Brain microvascular endothelial cell (primary cell): ENCODE results near the gene SCRG1.
A peak's percentile ranks its signal among the peaks of the same experiment; 100 is the strongest.

ENCODE experiments used
- DNase-seq: peaks from one replicate; pipeline ENCODE4 v3.0.0-alpha.2; 2020
- H3K27ac ChIP-seq: fragments of 250-450 bp; sonication (Bioruptor Pico); 2 replicates; pipeline ENCODE4 v1.5.1; 2020; ENCODE audit warnings: mild to moderate bottlenecking, moderate library complexity
- H3K27me3 ChIP-seq: fragments of 250-450 bp; sonication (Bioruptor Pico); replicated peaks from 2 replicates; pipeline ENCODE4 v1.5.1; 2020; ENCODE audit warnings: mild to moderate bottlenecking
- H3K36me3 ChIP-seq: fragments of 250-450 bp; sonication (Bioruptor Pico); replicated peaks from 2 replicates; pipeline ENCODE4 v1.5.1; 2020; ENCODE audit warnings: mild to moderate bottlenecking
- H3K4me3 ChIP-seq: 2 replicates; pipeline ENCODE4 v1.5.1; 2011; ENCODE audit warnings: low read depth, mild to moderate bottlenecking, control low read depth, low read length, moderate library complexity
- CTCF ChIP-seq: IDR thresholded peaks from 2 replicates; pipeline ENCODE4 v1.5.1; 2011; ENCODE audit warnings: low read depth, mild to moderate bottlenecking, moderate library complexity, low read length, control low read depth, inconsistent platforms; ENCODE audit errors: missing control alignments
- in situ Hi-C: cut with HindIII; loops from 2 replicates; pipeline ENCODE4 v1.10.0; 2017; ENCODE audit warnings: low sequenced_read_pairs, low pct_ligation_motif_present

The SCRG1 gene

DNA sequence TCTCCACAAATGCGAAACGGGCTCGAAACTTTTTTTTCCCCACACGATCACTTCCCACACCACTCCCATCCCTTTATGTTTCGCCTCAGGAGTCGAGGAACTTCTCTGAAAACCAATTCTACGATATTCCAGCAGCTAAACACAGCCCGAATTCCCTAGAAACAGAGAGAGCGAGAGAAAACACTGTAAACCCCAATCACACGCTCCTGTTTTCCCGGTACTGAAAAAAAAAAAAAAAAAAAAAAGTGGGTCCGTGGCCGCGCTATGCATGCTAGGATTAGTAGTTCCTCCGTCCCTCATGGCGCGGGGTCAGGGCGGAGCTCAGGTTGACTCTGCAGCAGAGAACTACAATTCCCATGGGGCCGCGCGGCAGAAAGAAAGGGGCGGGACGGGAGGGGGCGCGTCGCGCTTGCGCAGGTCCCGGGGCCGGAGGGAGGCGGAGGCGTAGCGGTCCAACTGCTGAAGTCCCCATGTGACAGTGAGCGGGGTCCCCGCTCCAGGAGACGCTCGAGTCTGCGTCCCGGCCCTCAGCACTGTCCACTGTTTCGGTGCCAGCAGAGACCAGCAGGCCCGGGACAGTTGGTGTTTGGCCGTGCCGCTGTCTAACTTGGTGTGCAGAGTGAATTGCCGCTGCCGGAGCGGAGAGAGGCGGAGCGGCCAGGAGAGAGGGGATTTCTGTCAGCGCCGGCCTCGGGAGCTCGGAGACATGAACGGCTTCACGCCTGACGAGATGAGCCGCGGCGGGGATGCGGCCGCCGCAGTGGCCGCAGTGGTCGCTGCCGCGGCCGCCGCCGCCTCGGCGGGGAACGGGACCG, 28.2 kb downstream of the SCRG1 start, which contains the start of gene SAP30:
Gene SAP30 (plus strand): TSS at position 478 of the 815 bp plus-strand sequence. CDS start 229 bp downstream, at position 707.
- peak within 1 kb of the TSS; percentile 86 for H3K4me3 ChIP-seq
- H3K27me3 ChIP-seq, result no peaks in the 10 kb centered on the region
- H3K27ac ChIP-seq, result peak within 1 kb of the TSS; percentile 73
- no peak for TF ChIP-seq CTCF
- peak; percentile 97 for DNase-seq
- in situ Hi-C loops, result no loop called here
- no peaks in the 10 kb centered on the region for H3K36me3 ChIP-seq

GRCh38 chr4:173370130-173370476, 28.8 kb downstream of the SCRG1 start:
- DNase-seq, result peak; percentile 53
- in situ Hi-C loops, result no loop called here
- Histone ChIP-seq H3K4me3 (peak overlapping the region; percentile 86), H3K36me3 (no peaks in the 10 kb centered on the region), H3K27ac (peak overlapping the region; percentile 62), H3K27me3 (no peaks in the 10 kb centered on the region)
- no peak for TF ChIP-seq CTCF

DNA sequence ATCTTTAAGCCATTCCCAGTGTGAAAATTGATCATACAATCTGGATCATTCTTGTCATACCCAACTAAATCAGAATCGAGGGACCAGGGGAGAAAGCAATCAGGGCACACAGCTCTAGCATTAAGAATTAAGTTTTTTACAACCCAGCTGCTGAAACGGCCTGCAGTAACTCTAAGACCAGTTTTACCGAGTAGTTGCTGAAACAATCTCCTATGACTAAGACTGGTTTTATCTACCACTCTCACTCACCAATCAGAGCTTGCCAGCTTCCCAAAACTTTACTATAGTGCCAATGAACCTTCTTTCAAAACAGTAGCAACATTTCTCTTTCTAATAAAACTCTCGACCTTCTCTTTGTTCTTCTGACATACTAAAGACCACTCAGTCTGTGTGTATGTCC, 31.0 kb downstream of the SCRG1 start:
- H3K36me3 ChIP-seq, result no peaks in the 10 kb centered on the region
- no peak overlapping the region for H3K27ac ChIP-seq
- H3K27me3 ChIP-seq, result no peaks in the 10 kb centered on the region
- TF ChIP-seq CTCF, result no peak
- in situ Hi-C loops, result no loop called here
- no peak for DNase-seq
- no peak overlapping the region for H3K4me3 ChIP-seq

DNA sequence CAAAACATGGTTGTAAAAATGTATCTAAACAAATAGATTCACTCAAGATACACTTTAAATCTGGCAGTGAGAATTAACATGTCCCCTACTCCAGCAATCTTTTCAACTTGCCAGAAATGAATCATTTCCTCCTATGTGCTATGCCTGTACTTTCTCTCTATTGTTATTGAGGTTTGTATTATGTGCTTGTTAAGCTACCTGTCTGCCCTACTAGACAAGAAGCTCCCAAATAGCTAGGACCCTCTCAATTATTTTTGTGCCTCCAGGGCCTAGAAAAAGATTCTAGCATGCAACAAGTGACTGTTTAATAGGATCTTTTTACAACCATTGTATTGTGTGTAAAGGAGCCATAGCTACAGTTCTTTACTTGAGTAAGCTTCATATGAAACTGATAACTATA, 31.6 kb downstream of the SCRG1 start:
- in situ Hi-C loops, result no loop called here
- no peak for TF ChIP-seq CTCF
- Histone ChIP-seq H3K27me3 (no peaks in the 10 kb centered on the region), H3K36me3 (no peaks in the 10 kb centered on the region), H3K27ac (no peak overlapping the region), H3K4me3 (no peak overlapping the region)
- no peak for DNase-seq

DNA sequence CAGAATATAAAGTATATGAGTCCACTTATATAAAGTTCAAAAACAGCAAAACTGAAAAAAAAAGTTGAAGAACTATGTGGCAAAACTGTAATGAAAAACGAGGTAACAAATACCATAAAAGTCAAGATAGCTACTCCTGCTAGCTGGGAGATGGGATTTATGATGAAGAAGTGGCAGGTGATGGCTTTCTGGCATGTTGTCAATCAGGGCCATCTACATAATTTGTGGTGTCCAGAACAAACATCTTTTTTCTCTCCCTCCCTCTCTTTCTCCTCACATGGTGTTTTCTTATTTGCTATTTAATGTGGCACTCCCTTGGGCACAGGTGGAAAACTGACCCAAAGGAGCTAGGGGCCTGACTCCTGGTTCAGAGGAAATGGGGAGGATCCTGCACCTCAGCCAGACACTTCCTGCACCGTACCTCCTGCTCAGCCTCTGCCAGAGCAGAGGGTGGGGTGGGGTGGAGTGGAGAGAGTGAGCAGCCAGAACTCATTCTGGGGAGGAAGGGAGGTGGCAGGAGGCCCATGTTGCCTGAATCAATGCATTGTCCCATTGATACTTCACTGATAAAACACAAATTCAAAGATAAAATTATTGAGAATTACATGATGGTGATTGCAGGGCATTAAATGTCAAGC, 33.4 kb downstream of the SCRG1 start:
- DNase-seq, result no peak
- no peaks in the 10 kb centered on the region for H3K36me3 ChIP-seq
- no peak for TF ChIP-seq CTCF
- H3K27ac ChIP-seq, result no peak overlapping the region
- no peaks in the 10 kb centered on the region for H3K27me3 ChIP-seq
- in situ Hi-C loops, result no loop called here
- H3K4me3 ChIP-seq, result no peak overlapping the region
